Measurements from ENCODE around the gene REXO4. TPM values are rescaled to one million over a fixed set of nuclear protein-coding genes. Genes with fewer than 3 reads are reported as not detected.

The REXO4 gene
- total and polyA plus RNA-seq, 2 donors (not counting 1 experiment from before 2014, with no cell fraction given): 16.6 to 21.1 TPM

GRCh38 chr9:133404454-133405002, 13.3 kb downstream of the REXO4 start:
- Histone ChIP-seq H3K9me3 (ENCODE audit: control insufficient read depth, insufficient read depth, low read depth, low read length) (no peaks in the 10 kb centered on the region), H4K20me1 (ENCODE audit: control insufficient read depth, extremely low read depth, insufficient read depth, low read length) (no peaks in the 10 kb centered on the region), H3K27me3 (ENCODE audit: control insufficient read depth, insufficient read depth, low read length) (no peaks in the 10 kb centered on the region), H3K4me2 (ENCODE audit: extremely low read depth, insufficient read depth, low read length) (no peak overlapping the region), H3K4me1 (ENCODE audit: control insufficient read depth, extremely low read depth, insufficient read depth, low read length) (peaks cover 2% of the 10 kb centered on the region), H3K27ac (ENCODE audit: insufficient read depth, low read length) (no peak overlapping the region), H2AFZ (ENCODE audit: low read length) (no peak overlapping the region), H3K36me3 (ENCODE audit: control insufficient read depth, insufficient read depth, low read length) (peaks cover 12% of the 10 kb centered on the region), H3K4me3 (replicated peaks in 1 of 4; ENCODE audit: control extremely low read depth in 1 of 4, insufficient read depth in 1 of 4, low read depth in 3 of 4, low read length in 4 of 4) (no peak overlapping the region), H3K9ac (ENCODE audit: insufficient read depth, low read length) (no peak overlapping the region), H3K79me2 (ENCODE audit: control insufficient read depth, insufficient read depth, low read length) (no peaks in the 10 kb centered on the region)
- TF ChIP-seq EZH2 (IDR thresholded peaks at IDR 0.05; ENCODE audit: low read length, missing control alignments) (no peak), CTCF (conservative IDR thresholded peaks at IDR 0.05 in 1 of 2, IDR thresholded peaks at IDR 0.05 in 1 of 2; ENCODE audit: low read depth in 1 of 2, low read length in 2 of 2) (no peak)
- no peak for DNase-seq (ENCODE audit: low read depth in 2 of 2)

- no peaks in the 10 kb centered on the region for H4K20me1 ChIP-seq (ENCODE audit: control insufficient read depth, extremely low read depth, insufficient read depth, low read length)
- TF ChIP-seq CTCF (conservative IDR thresholded peaks at IDR 0.05 in 1 of 2, IDR thresholded peaks at IDR 0.05 in 1 of 2; ENCODE audit: low read depth in 1 of 2, low read length in 2 of 2) (peak; percentile 39 to 46), EZH2 (IDR thresholded peaks at IDR 0.05; ENCODE audit: low read length, missing control alignments) (no peak)
- H3K9ac ChIP-seq (ENCODE audit: insufficient read depth, low read length): no peak overlapping the region
- no peak for DNase-seq (ENCODE audit: low read depth in 2 of 2)
- H3K4me2 ChIP-seq (ENCODE audit: extremely low read depth, insufficient read depth, low read length): no peak overlapping the region
- peaks cover 2% of the 10 kb centered on the region for H3K4me1 ChIP-seq (ENCODE audit: control insufficient read depth, extremely low read depth, insufficient read depth, low read length)
- H3K27ac ChIP-seq (ENCODE audit: insufficient read depth, low read length): no peak overlapping the region
- peaks cover 12% of the 10 kb centered on the region for H3K36me3 ChIP-seq (ENCODE audit: control insufficient read depth, insufficient read depth, low read length)
- H2AFZ ChIP-seq (ENCODE audit: low read length): no peak overlapping the region
- H3K79me2 ChIP-seq (ENCODE audit: control insufficient read depth, insufficient read depth, low read length): no peaks in the 10 kb centered on the region
- no peaks in the 10 kb centered on the region for H3K27me3 ChIP-seq (ENCODE audit: control insufficient read depth, insufficient read depth, low read length)
- no peaks in the 10 kb centered on the region for H3K9me3 ChIP-seq (ENCODE audit: control insufficient read depth, insufficient read depth, low read depth, low read length)
- H3K4me3 ChIP-seq (replicated peaks in 1 of 4; ENCODE audit: control extremely low read depth in 1 of 4, insufficient read depth in 1 of 4, low read depth in 3 of 4, low read length in 4 of 4): no peak overlapping the region
Observed at GRCh38 chr9:133403766-133404453, 13.9 kb downstream of the REXO4 start.

- Histone ChIP-seq H3K4me3 (replicated peaks in 1 of 4; ENCODE audit: control extremely low read depth in 1 of 4, insufficient read depth in 1 of 4, low read depth in 3 of 4, low read length in 4 of 4) (no peak overlapping the region), H3K27ac (ENCODE audit: insufficient read depth, low read length) (no peak overlapping the region), H3K79me2 (ENCODE audit: control insufficient read depth, insufficient read depth, low read length) (no peaks in the 10 kb centered on the region), H3K27me3 (ENCODE audit: control insufficient read depth, insufficient read depth, low read length) (no peaks in the 10 kb centered on the region), H3K9me3 (ENCODE audit: control insufficient read depth, insufficient read depth, low read depth, low read length) (no peaks in the 10 kb centered on the region), H2AFZ (ENCODE audit: low read length) (no peak overlapping the region), H3K4me1 (ENCODE audit: control insufficient read depth, extremely low read depth, insufficient read depth, low read length) (peaks cover 2% of the 10 kb centered on the region), H4K20me1 (ENCODE audit: control insufficient read depth, extremely low read depth, insufficient read depth, low read length) (no peaks in the 10 kb centered on the region), H3K36me3 (ENCODE audit: control insufficient read depth, insufficient read depth, low read length) (peaks cover 10% of the 10 kb centered on the region), H3K9ac (ENCODE audit: insufficient read depth, low read length) (no peak overlapping the region), H3K4me2 (ENCODE audit: extremely low read depth, insufficient read depth, low read length) (no peak overlapping the region)
- no peak for DNase-seq (ENCODE audit: low read depth in 2 of 2)
- no peak for TF ChIP-seq EZH2 (IDR thresholded peaks at IDR 0.05; ENCODE audit: low read length, missing control alignments)
- TF ChIP-seq CTCF (conservative IDR thresholded peaks at IDR 0.05 in 1 of 2, IDR thresholded peaks at IDR 0.05 in 1 of 2; ENCODE audit: low read depth in 1 of 2, low read length in 2 of 2): no peak
Observed at GRCh38 chr9:133402689-133403088, 15.1 kb downstream of the REXO4 start.
